Endothelial cell of umbilical vein (primary cell): ENCODE data around the gene STARD9. TPM values are rescaled to one million over a fixed set of nuclear protein-coding genes. Genes with fewer than 3 reads are reported as not detected.

Source experiments
- BruUV-seq: library from RNA; stranded (reverse); fragments of 400-500 nt; replicated peaks from 2 replicates; lab custom pipeline; 2021; lab: Mats Ljungman, UMichigan
- CTCF ChIA-PET: fragments of 300-600, 350-600 bp; sonication (Branson Sonifier 250); formaldehyde crosslinking; loops from one replicate; lab custom pipeline; 2021; ENCODE audit warnings: antibody characterized with exemption, inconsistent platforms; lab: Charles Lee
- POLR2A ChIA-PET: fragments of 300-600, 350-600 bp; sonication (Branson Sonifier 250); formaldehyde crosslinking; loops from one replicate; lab custom pipeline; 2021; ENCODE audit warnings: antibody characterized with exemption, inconsistent platforms; lab: Charles Lee
- DNase-seq: peaks from one replicate; pipeline ENCODE4 v3.0.0-alpha.2; 2011; ENCODE audit warnings: low read depth, low spot score
- FAIRE-seq: peaks from 2 replicates; lab custom pipeline; 2011; peaks lifted over from hg19 to GRCh38; lab: Jason Lieb, UNC
- H2AFZ ChIP-seq: 2 replicates; pipeline ENCODE4 v1.6.0; 2012; ENCODE audit warnings: low read depth, low read length, control low read depth, inconsistent platforms
- H3K27ac ChIP-seq: 2 replicates; pipeline ENCODE4 v1.5.1; 2011; ENCODE audit warnings: low read depth, mild to moderate bottlenecking, control low read depth, low read length, moderate library complexity; ENCODE audit not compliant: insufficient read depth
- H3K27me3 ChIP-seq, 2 experiments: 2 replicates each; pipeline versions ENCODE4 v1.6.0 to v1.6.1; 2011; ENCODE audit warnings: low read length in 2 of 2, mixed read lengths in 1 of 2; ENCODE audit not compliant: control insufficient read depth in 2 of 2, insufficient read depth in 2 of 2
- H3K36me3 ChIP-seq, 2 experiments: 2 replicates in 1 of 2; 3 replicates in 1 of 2; pipeline ENCODE4 v1.5.1; 2011; ENCODE audit warnings: low read length in 2 of 2, mild to moderate bottlenecking in 1 of 2, moderate library complexity in 1 of 2; ENCODE audit not compliant: control insufficient read depth in 2 of 2, insufficient read depth in 2 of 2; ENCODE audit errors: extremely low read depth in 1 of 2
- H3K4me1 ChIP-seq: 3 replicates; pipeline ENCODE4 v1.5.1; 2011; ENCODE audit warnings: mild to moderate bottlenecking, low read length; ENCODE audit not compliant: control insufficient read depth, insufficient read depth; ENCODE audit errors: extremely low read depth
- H3K4me2 ChIP-seq: 2 replicates; pipeline ENCODE4 v1.6.1; 2011; ENCODE audit warnings: low read length, control low read depth, mixed read lengths; ENCODE audit not compliant: insufficient read depth
- H3K4me3 ChIP-seq, 3 experiments: fragments of 200-600 bp in 1 of 3; sonication (generic), shearing (Covaris generic) in 1 of 3; replicated peaks in 1 of 3; 2 replicates each; pipeline ENCODE4 v1.5.1; 2011 to 2016; ENCODE audit warnings: control low read depth in 3 of 3, low read length in 3 of 3, mild to moderate bottlenecking in 2 of 3, inconsistent platforms in 1 of 3, low read depth in 1 of 3, moderate library complexity in 1 of 3; ENCODE audit not compliant: insufficient read depth in 1 of 3
- H3K79me2 ChIP-seq: 2 replicates; pipeline ENCODE4 v1.6.0; 2012; ENCODE audit warnings: low read length, inconsistent platforms; ENCODE audit not compliant: control insufficient read depth, insufficient read depth
- H3K9ac ChIP-seq: replicated peaks from 2 replicates; pipeline ENCODE3; 2011; ENCODE audit warnings: low read length, control low read depth; ENCODE audit not compliant: insufficient read depth; ENCODE audit errors: extremely low read depth
- H3K9me1 ChIP-seq: replicated peaks from 3 replicates; pipeline ENCODE4 v1.6.0; 2011; ENCODE audit warnings: mild to moderate bottlenecking, low read length; ENCODE audit not compliant: control insufficient read depth, insufficient read depth; ENCODE audit errors: extremely low read depth
- H3K9me3 ChIP-seq: replicated peaks from 2 replicates; pipeline ENCODE4 v1.5.1; 2012; ENCODE audit warnings: low read length, inconsistent platforms; ENCODE audit not compliant: control insufficient read depth, insufficient read depth
- H4K20me1 ChIP-seq: replicated peaks from 2 replicates; pipeline ENCODE3; 2011; ENCODE audit warnings: mild to moderate bottlenecking, low read length; ENCODE audit not compliant: control insufficient read depth, insufficient read depth; ENCODE audit errors: extremely low read depth
- EZH2 ChIP-seq: IDR thresholded peaks from 2 replicates; pipeline ENCODE4 v1.6.1; 2012; ENCODE audit warnings: borderline replicate concordance, low read depth, mild to moderate bottlenecking, moderate library complexity, low read length, inconsistent platforms; ENCODE audit not compliant: severe bottlenecking
- FOS ChIP-seq: IDR thresholded peaks from 2 replicates; pipeline ENCODE4 v1.6.1; 2011; ENCODE audit warnings: mild to moderate bottlenecking, low read length, moderate library complexity, borderline replicate concordance; ENCODE audit not compliant: insufficient read depth
- GATA2 ChIP-seq: IDR thresholded peaks from 2 replicates; pipeline ENCODE4 v1.7.0; 2011; ENCODE audit warnings: low read depth, mild to moderate bottlenecking, moderate library complexity, mixed read lengths, low read length; ENCODE audit not compliant: insufficient read length, insufficient read depth
- JUN ChIP-seq: IDR thresholded peaks from 2 replicates; pipeline ENCODE4 v1.6.1; 2011; ENCODE audit warnings: borderline replicate concordance, low read depth; ENCODE audit not compliant: insufficient read length, insufficient read depth
- MYC ChIP-seq: IDR thresholded peaks from one replicate; pipeline ENCODE4 v1.6.1; 2011; ENCODE audit warnings: mild to moderate bottlenecking, low read depth, low read length
- POLR2A ChIP-seq: IDR thresholded peaks from 2 replicates; pipeline ENCODE4 v1.6.1; 2012; ENCODE audit warnings: low read depth, mild to moderate bottlenecking, control low read depth, low read length
- POLR2AphosphoS5 ChIP-seq: IDR thresholded peaks from 2 replicates; pipeline ENCODE4 v1.6.1; 2012; ENCODE audit warnings: low read depth, mild to moderate bottlenecking, control low read depth, low read length, moderate library complexity; ENCODE audit not compliant: insufficient read depth
- dilution Hi-C: fragments of 300-500 bp; cut with MboI; formaldehyde crosslinking; loops from one replicate; pipeline ENCODE4 v1.15.0; 2019; ENCODE audit warnings: low sequenced_read_pairs; ENCODE audit not compliant: extremely low pct_ligation_motif_present
- intact Hi-C: fragments of 100-400 bp; cut with micrococcal nuclease; formaldehyde crosslinking; loops from one replicate; pipeline ENCODE4 v1.10.0; 2022
- polyA plus RNA-seq, 4 experiments: library from polyadenylated mRNA; depleted of rRNA in 3 of 4; stranded (reverse) in 3 of 4; unstranded in 1 of 4; fragments of >200 nt; gene quantifications; 2 replicates each; pipeline versions ENCODE4 v1.2.1 to v1.2.3, GENCODE V29; 2011 to 2012; ENCODE audit warnings: missing spikeins in 1 of 4
- total RNA-seq: library from RNA; stranded (reverse); gene quantifications from 2 replicates; pipeline ENCODE4 v1.2.3, GENCODE V29; 2021
- TF ChIP-seq, protein P1 (sequence below): IDR thresholded peaks from 2 replicates; pipeline ENCODE4 v1.6.1; 2011; ENCODE audit not compliant: insufficient read depth, insufficient read length
- TF ChIP-seq, protein P2 (sequence below), 2 donors: IDR thresholded peaks; 1 replicate in 1 of 2; 2 replicates in 1 of 2; pipeline ENCODE4 v1.5.1; 2011; ENCODE audit warnings: low read length in 2 of 2, mild to moderate bottlenecking in 2 of 2, moderate library complexity in 2 of 2, control low read depth in 1 of 2, inconsistent platforms in 1 of 2, low read depth in 1 of 2; ENCODE audit not compliant: insufficient read depth in 1 of 2; ENCODE audit errors: extremely low read depth in 1 of 2

Gene STARD9
- total and polyA plus RNA-seq, 2 donors (not counting 3 experiments of a cell fraction or from before 2014, with no cell fraction given), result 4.6 to 17.5 TPM

DNA sequence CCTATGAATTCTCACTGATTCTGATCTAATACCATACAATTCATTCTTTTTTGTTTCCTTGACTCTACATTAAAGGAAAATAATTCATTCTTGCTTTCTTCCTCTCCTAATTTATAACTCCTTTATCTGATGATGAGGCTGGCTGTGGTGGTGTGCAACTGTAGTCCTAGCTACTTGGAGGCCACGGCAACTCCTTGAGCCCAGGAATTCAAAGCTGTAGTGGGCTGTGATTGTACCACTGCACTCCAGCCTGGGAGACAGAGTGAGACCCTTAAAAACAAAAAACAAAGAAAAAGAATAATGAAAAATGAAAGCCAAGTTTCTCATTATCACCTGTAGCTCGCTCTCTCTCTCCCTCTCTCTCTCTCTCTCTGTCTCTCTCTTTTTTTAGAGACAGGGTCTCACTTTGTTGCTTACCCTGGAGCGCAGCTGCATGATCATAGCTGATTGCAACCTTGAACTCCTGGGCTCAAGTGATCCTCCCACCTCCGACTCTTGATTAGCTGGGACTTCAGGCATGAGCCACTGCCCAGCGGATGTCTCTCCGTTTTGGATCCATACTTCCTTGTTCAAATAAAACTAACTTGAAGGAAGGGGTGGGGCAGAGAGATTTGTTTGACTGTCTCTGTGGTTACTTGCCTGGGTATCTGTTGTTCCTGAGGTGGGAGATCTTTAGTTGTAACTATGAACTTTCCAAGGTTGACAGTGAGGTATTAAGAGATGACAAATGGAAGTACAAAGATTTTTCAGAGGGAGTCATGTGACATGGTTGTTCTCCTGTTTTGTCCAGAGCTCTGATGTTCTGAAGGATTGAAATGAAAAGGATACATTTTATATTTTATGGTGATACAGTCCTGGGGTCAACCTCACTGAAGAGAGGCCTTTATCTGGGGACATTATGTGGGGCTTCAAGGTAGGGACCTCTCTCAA is 46.9 kb downstream of the STARD9 start:
- Histone ChIP-seq H3K79me2 (no peaks in the 10 kb centered on the region), H3K36me3 (no peaks in the 10 kb centered on the region), H3K27ac (no peak overlapping the region), H3K4me3 (no peak overlapping the region), H3K9me1 (no peaks in the 10 kb centered on the region), H3K4me2 (no peak overlapping the region), H2AFZ (no peak overlapping the region), H3K4me1 (no peaks in the 10 kb centered on the region), H3K9me3 (no peaks in the 10 kb centered on the region), H3K9ac (no peak overlapping the region), H4K20me1 (no peaks in the 10 kb centered on the region), H3K27me3 (no peaks in the 10 kb centered on the region)
- no TSS peak for BruUV-seq
- dilution Hi-C loops, result no loop called here
- no peak for FAIRE-seq
- no peak for DNase-seq
- intact Hi-C loops, result no loop called here
- CTCF ChIA-PET, result interaction anchor here (1.0 to 1.4 kb wide), 4 partner anchors 8 to 28 kb away, joined by 3 to 5 read pairs (median 4); no protein-coding TSS in a partner anchor
- POLR2A ChIA-PET, result no interaction called here
- TF ChIP-seq EZH2, result no peak
- no peak for TF ChIP-seq FOS
- no peak for TF ChIP-seq MYC
- TF ChIP-seq, protein P1, sequence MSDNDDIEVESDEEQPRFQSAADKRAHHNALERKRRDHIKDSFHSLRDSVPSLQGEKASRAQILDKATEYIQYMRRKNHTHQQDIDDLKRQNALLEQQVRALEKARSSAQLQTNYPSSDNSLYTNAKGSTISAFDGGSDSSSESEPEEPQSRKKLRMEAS, result no peak
- no peak for TF ChIP-seq GATA2

DNA sequence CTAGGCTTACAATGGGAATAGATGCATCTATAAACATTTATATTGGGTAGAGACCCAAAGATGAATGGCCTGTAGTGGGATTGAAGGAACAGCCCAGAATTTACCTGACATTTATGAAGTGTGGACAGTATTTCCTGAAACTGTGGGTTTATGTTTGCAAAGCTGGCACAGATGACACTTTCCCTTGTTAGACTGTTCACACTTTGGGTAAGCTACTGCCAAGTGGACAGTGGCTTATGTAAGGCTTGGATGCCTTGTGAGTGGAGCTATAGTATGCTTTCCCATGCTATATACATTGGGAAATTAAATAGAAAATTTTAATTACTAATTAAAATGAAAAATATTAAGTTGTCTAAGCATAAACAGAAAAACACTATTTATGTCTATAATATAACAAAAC is 48.5 kb downstream of the STARD9 start:
- H4K20me1 ChIP-seq, result no peaks in the 10 kb centered on the region
- no peaks in the 10 kb centered on the region for H3K27me3 ChIP-seq
- ChIA-PET CTCF (interaction anchor here (1.2 to 1.8 kb wide), 4 partner anchors 9 to 32 kb away, joined by 3 to 4 read pairs (median 4); no protein-coding TSS in a partner anchor), POLR2A (no interaction called here)
- no peaks in the 10 kb centered on the region for H3K9me1 ChIP-seq
- H3K4me1 ChIP-seq, result no peaks in the 10 kb centered on the region
- DNase-seq (no peak), FAIRE-seq (no peak)
- no peak overlapping the region for H2AFZ ChIP-seq
- no peak overlapping the region for H3K9ac ChIP-seq
- H3K36me3 ChIP-seq, result no peaks in the 10 kb centered on the region
- H3K79me2 ChIP-seq, result no peaks in the 10 kb centered on the region
- TF ChIP-seq FOS (no peak), POLR2AphosphoS5 (no peak), GATA2 (no peak), POLR2A (no peak), EZH2 (no peak), MYC (no peak), JUN (no peak)
- TF ChIP-seq, protein P1, result no peak
- TF ChIP-seq, protein P2, sequence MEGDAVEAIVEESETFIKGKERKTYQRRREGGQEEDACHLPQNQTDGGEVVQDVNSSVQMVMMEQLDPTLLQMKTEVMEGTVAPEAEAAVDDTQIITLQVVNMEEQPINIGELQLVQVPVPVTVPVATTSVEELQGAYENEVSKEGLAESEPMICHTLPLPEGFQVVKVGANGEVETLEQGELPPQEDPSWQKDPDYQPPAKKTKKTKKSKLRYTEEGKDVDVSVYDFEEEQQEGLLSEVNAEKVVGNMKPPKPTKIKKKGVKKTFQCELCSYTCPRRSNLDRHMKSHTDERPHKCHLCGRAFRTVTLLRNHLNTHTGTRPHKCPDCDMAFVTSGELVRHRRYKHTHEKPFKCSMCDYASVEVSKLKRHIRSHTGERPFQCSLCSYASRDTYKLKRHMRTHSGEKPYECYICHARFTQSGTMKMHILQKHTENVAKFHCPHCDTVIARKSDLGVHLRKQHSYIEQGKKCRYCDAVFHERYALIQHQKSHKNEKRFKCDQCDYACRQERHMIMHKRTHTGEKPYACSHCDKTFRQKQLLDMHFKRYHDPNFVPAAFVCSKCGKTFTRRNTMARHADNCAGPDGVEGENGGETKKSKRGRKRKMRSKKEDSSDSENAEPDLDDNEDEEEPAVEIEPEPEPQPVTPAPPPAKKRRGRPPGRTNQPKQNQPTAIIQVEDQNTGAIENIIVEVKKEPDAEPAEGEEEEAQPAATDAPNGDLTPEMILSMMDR (IDR thresholded peaks at IDR 0.05; ENCODE audit: extremely low read depth in 1 of 2, insufficient read depth in 1 of 2, low read depth in 1 of 2, low read length in 2 of 2), result no peak
- no TSS peak for BruUV-seq
- intact Hi-C loops (no loop called here), dilution Hi-C loops (no loop called here)
- no peaks in the 10 kb centered on the region for H3K9me3 ChIP-seq
- no peak overlapping the region for H3K4me2 ChIP-seq
- H3K27ac ChIP-seq, result no peak overlapping the region
- no peak overlapping the region for H3K4me3 ChIP-seq
